LNCAP (cell line): ENCODE results near the gene PEX10.

Source experiments
- TF ChIP-seq, protein P1 (sequence below): fragments of 450-650 bp; IDR thresholded peaks from 2 replicates; pipeline ENCODE4 v1.5.1; 2017; ENCODE audit warnings: mild to moderate bottlenecking

The PEX10 gene

DNA sequence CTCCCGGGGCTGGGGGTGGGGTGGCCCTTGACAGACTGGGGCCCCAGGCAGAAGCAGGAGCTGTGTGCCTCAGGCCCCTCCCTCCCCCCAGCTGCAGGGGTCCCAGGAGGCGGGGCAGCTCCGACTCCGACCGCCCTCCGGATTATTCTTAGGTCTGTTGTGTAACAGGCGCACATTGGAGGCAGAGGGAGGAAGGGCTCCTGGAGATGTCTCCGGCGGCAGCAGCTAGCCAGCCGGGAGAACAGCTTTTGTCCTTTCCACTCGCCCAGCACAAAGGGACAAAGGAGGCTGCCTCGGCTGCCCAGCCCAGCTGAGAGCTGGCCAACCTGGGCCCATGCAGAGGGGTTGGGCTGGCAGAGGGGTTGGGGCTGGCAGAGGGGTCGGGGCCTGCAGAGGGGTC, 34.0 kb upstream of the PEX10 start:
- TF ChIP-seq, protein P1, sequence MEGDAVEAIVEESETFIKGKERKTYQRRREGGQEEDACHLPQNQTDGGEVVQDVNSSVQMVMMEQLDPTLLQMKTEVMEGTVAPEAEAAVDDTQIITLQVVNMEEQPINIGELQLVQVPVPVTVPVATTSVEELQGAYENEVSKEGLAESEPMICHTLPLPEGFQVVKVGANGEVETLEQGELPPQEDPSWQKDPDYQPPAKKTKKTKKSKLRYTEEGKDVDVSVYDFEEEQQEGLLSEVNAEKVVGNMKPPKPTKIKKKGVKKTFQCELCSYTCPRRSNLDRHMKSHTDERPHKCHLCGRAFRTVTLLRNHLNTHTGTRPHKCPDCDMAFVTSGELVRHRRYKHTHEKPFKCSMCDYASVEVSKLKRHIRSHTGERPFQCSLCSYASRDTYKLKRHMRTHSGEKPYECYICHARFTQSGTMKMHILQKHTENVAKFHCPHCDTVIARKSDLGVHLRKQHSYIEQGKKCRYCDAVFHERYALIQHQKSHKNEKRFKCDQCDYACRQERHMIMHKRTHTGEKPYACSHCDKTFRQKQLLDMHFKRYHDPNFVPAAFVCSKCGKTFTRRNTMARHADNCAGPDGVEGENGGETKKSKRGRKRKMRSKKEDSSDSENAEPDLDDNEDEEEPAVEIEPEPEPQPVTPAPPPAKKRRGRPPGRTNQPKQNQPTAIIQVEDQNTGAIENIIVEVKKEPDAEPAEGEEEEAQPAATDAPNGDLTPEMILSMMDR, result no peak

DNA sequence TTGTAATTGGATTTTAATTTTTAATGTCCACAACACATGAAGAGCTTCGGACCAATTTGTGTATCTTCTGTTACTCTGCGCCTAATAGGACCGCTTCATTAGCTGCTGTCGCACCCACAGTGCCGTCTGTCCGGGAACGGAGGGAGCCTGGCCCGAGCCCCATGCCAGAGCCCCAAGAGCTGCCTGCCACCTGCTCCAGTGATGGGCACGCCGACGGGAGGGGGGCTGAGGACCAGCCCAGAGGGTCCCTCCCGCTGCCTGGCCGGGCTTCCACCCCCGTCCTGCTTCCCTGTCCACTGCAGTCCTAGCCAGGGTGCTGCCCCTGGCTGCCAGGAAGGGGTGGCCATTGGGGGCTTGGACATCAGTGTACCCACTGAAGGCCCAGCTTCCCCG, 33.5 kb upstream of the PEX10 start:
- TF ChIP-seq, protein P1, result no peak

DNA sequence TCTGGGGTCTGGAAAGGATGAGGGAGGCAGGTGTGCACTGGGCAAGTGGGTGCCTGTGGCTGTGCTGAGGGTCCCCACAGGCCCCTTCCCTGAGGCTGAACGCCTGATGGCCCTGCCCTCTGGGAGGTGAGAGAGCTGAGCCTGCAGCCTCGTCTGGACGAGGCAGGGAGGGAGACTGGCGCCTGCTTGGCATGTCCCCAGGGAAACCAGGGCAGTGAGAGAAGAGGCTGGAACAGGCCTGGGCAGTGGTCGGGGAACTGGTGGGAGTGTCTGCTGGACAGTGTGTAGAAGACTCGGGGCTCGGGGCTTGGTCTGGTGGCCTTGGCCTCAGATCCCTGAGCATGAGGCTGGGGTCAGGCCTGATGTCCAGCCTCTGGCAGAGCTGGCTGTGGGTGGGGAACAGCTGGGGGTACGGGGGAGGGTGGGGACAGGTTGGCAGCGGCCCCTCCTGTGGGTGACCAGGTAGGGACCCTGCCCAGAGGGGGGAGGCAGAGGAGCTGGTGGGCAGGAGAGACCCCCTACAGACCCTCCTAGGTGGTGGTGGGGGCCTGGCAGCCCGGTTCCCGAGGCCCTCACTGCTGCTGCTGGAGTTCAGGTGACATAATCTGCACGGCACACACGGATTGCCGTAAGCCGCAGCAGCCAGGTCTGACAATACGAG, 32.9 kb upstream of the PEX10 start:
- TF ChIP-seq, protein P1, result no peak

DNA sequence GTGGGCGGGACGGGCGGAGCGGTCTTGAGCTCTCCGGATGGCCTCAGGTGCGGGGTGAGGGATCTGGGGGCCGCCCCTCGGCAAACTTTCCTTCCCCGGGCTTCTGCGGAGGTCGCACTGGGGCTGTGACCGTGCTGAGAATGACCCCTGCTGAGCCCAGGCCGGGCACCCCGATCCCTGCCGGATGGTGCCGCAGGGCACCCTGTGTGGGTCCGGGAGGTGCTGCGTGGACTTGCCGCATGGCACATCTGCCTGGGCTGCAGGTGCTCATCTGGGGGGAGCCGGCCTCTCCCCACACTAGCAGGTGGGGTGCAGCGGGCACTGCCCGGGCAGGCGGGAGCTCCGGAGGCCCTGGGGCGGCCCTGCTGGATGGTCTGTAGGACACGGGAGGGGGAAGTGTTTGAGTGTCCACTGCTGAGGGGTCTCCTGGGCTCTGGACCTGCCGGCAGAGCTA, 31.8 kb upstream of the PEX10 start:
- TF ChIP-seq, protein P1, result no peak

DNA sequence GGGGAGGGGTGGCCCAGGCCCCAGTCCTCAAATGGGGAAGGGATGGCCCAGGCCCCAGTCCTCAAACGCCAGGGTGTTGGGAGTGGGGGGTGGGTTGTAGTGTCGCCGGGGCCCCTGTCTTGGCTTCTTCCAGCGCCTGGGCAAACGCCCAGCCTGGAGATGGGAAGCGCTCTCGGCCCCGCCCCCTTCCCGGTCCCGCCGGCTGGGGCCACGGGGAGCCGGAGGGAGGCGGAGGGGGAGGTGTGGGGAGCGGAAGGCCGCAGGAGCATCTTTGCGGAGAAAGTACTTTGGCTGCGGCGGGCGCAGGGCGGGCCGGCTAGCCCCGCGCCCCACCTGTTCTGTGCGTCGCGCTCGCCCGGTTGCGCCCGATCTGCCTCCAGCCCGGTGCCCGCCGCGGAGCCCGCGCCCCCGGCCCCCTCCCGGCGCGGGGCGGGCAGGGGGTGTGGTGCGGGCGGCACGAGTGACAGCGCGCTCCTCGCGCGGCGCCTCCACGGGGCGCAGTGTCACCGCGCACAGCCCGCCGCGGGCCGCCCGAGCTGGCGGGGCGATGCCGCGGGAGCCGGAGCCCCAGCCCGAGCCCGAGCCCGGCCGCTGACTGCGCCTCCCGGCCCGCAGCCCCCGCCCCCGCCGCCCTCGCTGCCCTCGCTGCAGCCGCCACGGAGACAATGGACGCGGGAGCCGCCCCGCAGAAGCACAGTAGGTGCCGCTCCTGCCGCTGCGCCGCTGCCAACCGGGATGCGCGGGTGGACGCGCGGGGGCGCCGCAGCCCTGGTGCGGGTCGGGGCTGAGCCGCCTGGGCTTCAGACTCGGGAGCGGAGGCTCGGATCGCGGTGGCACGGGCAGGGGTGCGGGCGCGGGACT, 31.1 kb upstream of the PEX10 start:
- TF ChIP-seq, protein P1, result peak; percentile 37

DNA sequence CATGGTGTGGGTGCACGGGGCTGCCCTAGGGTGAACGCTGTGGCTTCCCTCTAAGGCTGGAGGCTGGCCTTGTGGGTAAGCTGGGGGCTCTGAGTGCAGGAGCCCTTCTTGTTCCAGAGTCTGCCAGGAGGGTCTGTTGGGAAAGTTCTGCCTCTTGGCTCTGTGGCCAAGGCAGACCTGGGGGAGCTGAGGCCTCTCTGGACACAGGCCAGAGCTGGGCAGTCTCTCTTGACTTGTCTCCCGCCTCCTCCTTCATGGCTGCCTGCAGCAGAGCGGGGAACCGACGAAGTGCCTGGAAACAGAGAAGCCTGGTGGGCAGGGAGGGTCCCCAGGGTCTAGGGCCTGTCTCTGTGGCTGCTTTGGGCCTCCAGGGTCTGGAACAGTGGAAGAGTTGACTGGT, 30.3 kb upstream of the PEX10 start:
- TF ChIP-seq, protein P1, result no peak

DNA sequence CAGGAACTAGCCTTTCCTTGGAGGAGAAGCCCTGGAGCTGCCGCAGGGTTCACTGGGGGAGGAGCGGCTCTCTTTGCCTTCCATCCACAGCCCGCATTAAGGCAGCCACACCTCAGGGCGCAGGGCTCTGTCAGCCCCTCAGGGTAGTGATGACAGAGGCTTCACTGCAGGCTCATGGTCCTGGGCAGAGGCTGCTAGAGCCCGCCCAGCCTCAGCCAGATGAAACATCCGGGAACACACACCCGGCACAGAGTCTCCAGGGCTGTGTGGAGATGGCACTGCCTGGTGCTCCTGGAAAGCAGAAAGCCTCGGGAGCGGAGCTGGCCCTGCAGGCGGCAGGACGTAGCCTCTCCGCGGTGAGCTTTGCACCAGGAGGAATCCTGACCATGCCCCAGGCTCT, 29.4 kb upstream of the PEX10 start:
- TF ChIP-seq, protein P1, result no peak
